ENCODE results near the gene GPX2.
"Not testable (repeated sequence)": the region's sequence is repeated elsewhere in the genome, so short reads cannot be mapped to it uniquely, and the experiment has no call there.

GPX2 gene

GRCh38 chr14:64913477-64913876 is 29.1 kb downstream of the GPX2 start:
- DNase-seq (ENCODE audit: low spot score): not testable (repeated sequence)

GRCh38 chr14:64912261-64912660 is 30.3 kb downstream of the GPX2 start:
- no peak for DNase-seq (ENCODE audit: low spot score)

- DNase-seq (ENCODE audit: low spot score): peak; percentile 27
These were observed 31.6 kb downstream of the GPX2 start for GRCh38 chr14:64910847-64911495.

DNA sequence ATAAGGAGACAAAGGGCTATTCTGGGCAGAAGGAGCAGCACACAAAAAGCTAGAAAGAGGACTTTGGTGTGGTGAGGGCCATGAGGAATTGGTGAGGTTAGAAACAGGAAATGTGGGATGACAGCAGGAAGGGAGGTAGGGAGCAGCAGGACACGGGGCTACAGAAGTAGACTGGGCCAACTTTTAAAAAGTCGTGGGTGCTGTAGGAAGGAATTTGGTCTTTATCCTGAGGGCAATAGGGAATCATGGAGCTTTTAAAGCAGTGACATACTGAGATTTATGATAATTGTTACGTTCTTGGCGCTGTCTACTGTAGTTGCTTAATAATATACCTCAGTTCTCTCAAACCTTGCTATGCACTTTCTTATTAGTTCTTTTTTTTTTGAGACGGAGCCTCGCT is 36.5 kb downstream of the GPX2 start:
- DNase-seq (ENCODE audit: low spot score): no peak

DNA sequence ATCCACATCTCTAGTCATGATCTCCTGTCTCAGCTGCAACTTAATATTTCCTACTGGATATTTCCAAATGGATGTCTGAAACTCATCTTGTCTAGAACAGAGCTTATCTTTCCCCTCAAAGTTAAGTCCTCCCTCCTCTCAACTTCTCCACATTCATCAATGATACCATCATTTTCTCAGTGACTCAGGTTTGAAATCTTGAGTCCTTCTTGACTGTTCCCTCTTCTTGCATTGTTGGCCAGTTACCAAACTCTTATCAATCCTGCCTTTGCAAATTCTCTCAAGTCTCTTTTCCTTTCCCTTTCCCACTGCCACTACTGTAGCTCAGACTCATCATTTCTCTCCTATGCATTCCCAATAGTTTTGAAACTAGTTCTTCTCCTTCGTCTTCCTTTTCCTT is 42.6 kb downstream of the GPX2 start:
- DNase-seq (ENCODE audit: low spot score): no peak

DNA sequence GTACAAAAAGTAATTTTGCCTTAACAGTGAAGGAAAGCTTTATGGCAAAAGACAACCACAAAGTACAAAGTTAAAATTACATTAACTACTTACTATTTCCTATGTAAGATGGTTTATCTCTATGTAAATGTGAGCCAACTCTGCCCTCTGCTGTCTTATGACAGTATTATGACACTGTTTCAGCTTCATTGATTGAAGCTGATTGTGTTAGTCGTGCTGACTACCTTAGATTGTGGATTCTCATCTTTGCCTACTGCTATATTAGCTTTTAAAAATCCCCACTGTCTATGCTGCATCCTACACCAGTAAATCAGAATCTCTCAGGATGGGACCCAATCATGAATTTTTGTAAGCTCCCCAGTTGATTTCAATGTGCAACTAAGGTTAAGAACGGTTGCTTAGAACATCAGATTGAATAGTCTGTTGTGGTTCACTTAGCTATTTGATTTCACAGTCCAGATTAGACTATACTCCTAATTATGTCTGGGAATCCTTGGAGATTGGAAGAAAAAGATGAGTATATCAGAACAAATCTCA is 50.6 kb downstream of the GPX2 start:
- DNase-seq (ENCODE audit: low spot score): peak; percentile 55

- DNase-seq (ENCODE audit: low spot score): no peak
These were observed 51.2 kb downstream of the GPX2 start for GRCh38 chr14:64891173-64891838.

DNA sequence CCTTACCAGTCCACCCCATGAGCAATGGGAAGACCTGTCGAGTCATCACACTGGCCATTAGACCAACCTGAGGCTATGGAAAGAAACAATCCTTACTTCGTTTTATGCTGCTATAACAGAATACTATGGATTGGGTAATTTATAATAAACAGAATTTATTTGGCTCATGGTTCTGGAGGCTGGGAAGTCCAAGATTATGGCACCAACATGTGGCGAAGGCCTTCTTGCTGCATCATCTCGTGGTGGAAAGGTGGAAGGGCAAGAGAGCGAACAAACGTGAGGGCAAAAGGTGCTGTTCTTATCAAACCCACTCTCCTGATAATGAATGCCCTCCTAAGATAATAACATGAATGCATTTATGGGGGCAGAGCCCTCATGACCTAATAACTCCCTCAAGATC is 53.2 kb downstream of the GPX2 start:
- DNase-seq (ENCODE audit: low spot score): no peak
